Smooth muscle cell (in vitro differentiated cells): ENCODE data around the gene MDGA2. TPM values are rescaled to one million over a fixed set of nuclear protein-coding genes. Genes with fewer than 3 reads are reported as not detected.

Experiments used
- DNase-seq: peaks from one replicate; lab custom pipeline; 2025; ENCODE audit not compliant: unreplicated experiment; lab: John Stamatoyannopoulos, UW
- H2AFZ ChIP-seq: fragments of 200-600 bp; sonication (generic); 2 replicates; pipeline ENCODE4 v1.6.0; 2016; ENCODE audit warnings: antibody characterized with exemption, low read depth, mild to moderate bottlenecking
- H3F3A ChIP-seq: fragments of 200-600 bp; sonication (generic); 2 replicates; pipeline ENCODE4 v1.6.0; 2017; ENCODE audit warnings: antibody characterized with exemption, low read depth
- H3K27ac ChIP-seq: fragments of 200-600 bp; sonication (generic); 2 replicates; pipeline ENCODE4 v1.5.1; 2016; ENCODE audit warnings: low read depth, mild to moderate bottlenecking
- H3K27me3 ChIP-seq: fragments of 200-600 bp; sonication (generic); 2 replicates; pipeline ENCODE4 v1.6.1; 2016; ENCODE audit warnings: low read depth, mild to moderate bottlenecking
- H3K36me3 ChIP-seq: fragments of 200-600 bp; sonication (generic); 2 replicates; pipeline ENCODE4 v1.5.1; 2016; ENCODE audit warnings: low read depth
- H3K4me1 ChIP-seq: fragments of 200-600 bp; sonication (generic); 2 replicates; pipeline ENCODE4 v1.5.1; 2016; ENCODE audit warnings: low read depth
- H3K4me2 ChIP-seq: fragments of 200-600 bp; sonication (generic); 2 replicates; pipeline ENCODE4 v1.6.0; 2016; ENCODE audit warnings: mild to moderate bottlenecking
- H3K4me3 ChIP-seq: fragments of 200-600 bp; sonication (generic); 2 replicates; pipeline ENCODE4 v1.5.1; 2016; ENCODE audit warnings: mild to moderate bottlenecking
- H3K79me2 ChIP-seq: fragments of 200-600 bp; sonication (generic); 2 replicates; pipeline ENCODE4 v1.6.0; 2016; ENCODE audit warnings: low read depth, mild to moderate bottlenecking
- H3K9ac ChIP-seq: fragments of 200-600 bp; sonication (generic); 2 replicates; pipeline ENCODE4 v1.6.0; 2016; ENCODE audit warnings: low read depth
- H3K9me3 ChIP-seq: fragments of 200-600 bp; sonication (generic); replicated peaks from 2 replicates; pipeline ENCODE4 v1.5.1; 2016; ENCODE audit warnings: low read depth
- H4K20me1 ChIP-seq: fragments of 200-600 bp; sonication (generic); 2 replicates; pipeline ENCODE4 v1.6.0; 2016; ENCODE audit warnings: low read depth
- CTCF ChIP-seq: fragments of 200-600 bp; sonication (generic); IDR thresholded peaks from 2 replicates; pipeline ENCODE4 v1.5.1; 2017; ENCODE audit warnings: borderline replicate concordance, mild to moderate bottlenecking, antibody characterized with exemption; ENCODE audit not compliant: insufficient read depth, poor library complexity, severe bottlenecking
- WGBS: methylation state at CpG from one replicate; pipeline ENCODE4 v1.1.7; 2016; ENCODE audit warnings: low lambda C conversion rate; 5-methylcytosine and 5-hydroxymethylcytosine counted together
- polyA plus RNA-seq: library from polyadenylated mRNA; unstranded; fragments of >200 nt; fragmentation: Nextera tagmentation; extraction: Ambion mirVana; gene quantifications from 2 replicates; pipeline ENCODE4 v1.2.1, GENCODE V29; 2016
- total RNA-seq: library from RNA; depleted of rRNA; stranded (reverse); fragments of >200 nt; gene quantifications from 2 replicates; pipeline ENCODE4 v1.2.3, GENCODE V29; 2014

The MDGA2 gene
- total and polyA plus RNA-seq, 2 experiments from 2014 or later = 1.4 to 1.8 TPM

DNA sequence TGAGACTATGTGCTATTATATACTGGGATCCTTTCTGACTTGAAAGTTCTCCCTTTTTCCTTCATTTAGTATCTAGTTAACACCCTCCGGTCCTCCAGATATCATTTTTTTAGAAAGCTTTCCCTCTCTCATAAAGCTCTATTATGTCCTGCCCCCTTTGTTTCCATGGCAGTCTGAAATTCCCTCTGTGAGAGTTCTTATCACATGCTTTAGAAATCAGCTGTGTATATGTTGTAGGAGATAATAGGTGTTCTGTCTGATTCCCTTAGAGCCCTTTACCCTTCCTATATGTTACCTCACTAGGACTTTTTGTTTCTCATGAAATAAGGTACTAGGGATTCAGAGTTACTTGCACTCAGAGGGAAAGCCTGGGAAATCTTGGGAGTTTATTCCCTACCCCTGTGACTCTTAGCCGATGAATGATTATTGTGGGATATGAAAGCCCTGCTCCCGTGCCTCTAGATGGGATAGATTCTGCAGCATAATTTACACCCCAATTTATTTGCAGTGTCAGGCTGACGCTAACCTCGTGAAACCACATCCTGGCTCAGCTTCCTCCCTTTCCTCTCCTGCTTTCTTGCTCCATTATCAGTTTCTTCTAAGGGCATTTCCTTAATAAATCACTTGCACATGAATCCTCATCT lies 448.4 kb downstream of the MDGA2 start:
- Histone ChIP-seq H3K79me2 (no peaks in the 10 kb centered on the region), H2AFZ (peak overlapping the region; percentile 16), H3K36me3 (no peaks in the 10 kb centered on the region), H3K4me1 (no peaks in the 10 kb centered on the region), H3K9me3 (no peaks in the 10 kb centered on the region), H3K9ac (no peak overlapping the region), H3F3A (no peaks in the 10 kb centered on the region), H3K4me3 (no peak overlapping the region), H3K4me2 (peak overlapping the region; percentile 55), H3K27me3 (no peaks in the 10 kb centered on the region), H3K27ac (no peak overlapping the region), H4K20me1 (no peaks in the 10 kb centered on the region)
- no peak for DNase-seq
- TF ChIP-seq CTCF = no peak
- WGBS = 48% methylated on average over 5 of the region's 5 CpGs

- Histone ChIP-seq H3K4me1 (no peaks in the 10 kb centered on the region), H3K4me3 (no peak overlapping the region), H3K4me2 (no peak overlapping the region), H2AFZ (no peak overlapping the region), H3K9me3 (no peaks in the 10 kb centered on the region), H3F3A (no peaks in the 10 kb centered on the region), H3K79me2 (no peaks in the 10 kb centered on the region), H3K27ac (no peak overlapping the region), H3K36me3 (no peaks in the 10 kb centered on the region), H4K20me1 (no peaks in the 10 kb centered on the region), H3K9ac (no peak overlapping the region), H3K27me3 (no peaks in the 10 kb centered on the region)
- no peak for DNase-seq
- 90% methylated on average over 4 of the region's 4 CpGs for WGBS
- no peak for TF ChIP-seq CTCF
Observed at GRCh38 chr14:47223656-47224055, 451.7 kb downstream of the MDGA2 start.

DNA sequence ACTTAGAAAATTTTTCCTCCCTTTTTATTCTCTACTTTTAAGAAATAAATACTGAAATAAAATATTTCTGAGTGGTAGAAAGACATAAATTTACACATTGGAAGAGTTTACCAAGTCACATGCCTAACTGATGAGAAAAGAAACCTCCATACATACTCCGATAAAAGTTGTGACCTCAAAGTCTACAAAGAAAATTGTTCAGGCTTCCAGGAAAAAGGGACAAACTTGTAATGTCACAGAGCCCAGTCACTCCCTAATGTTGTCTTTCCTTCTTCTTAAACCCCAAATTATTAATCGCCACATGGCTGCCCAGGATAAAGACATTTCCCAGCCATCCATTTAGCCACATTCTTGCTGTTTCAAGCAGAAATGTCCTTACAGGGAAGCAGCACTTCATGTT lies 455.3 kb downstream of the MDGA2 start:
- no peak for DNase-seq
- Histone ChIP-seq H3K4me3 (no peak overlapping the region), H4K20me1 (no peaks in the 10 kb centered on the region), H3K36me3 (no peaks in the 10 kb centered on the region), H3K9ac (no peak overlapping the region), H3K27ac (no peak overlapping the region), H3K9me3 (no peaks in the 10 kb centered on the region), H3F3A (no peaks in the 10 kb centered on the region), H2AFZ (no peak overlapping the region), H3K4me1 (no peaks in the 10 kb centered on the region), H3K4me2 (peak overlapping the region; percentile 6), H3K79me2 (no peaks in the 10 kb centered on the region), H3K27me3 (no peaks in the 10 kb centered on the region)
- 74% methylated on average over 2 of the region's 2 CpGs for WGBS
- no peak for TF ChIP-seq CTCF

DNA sequence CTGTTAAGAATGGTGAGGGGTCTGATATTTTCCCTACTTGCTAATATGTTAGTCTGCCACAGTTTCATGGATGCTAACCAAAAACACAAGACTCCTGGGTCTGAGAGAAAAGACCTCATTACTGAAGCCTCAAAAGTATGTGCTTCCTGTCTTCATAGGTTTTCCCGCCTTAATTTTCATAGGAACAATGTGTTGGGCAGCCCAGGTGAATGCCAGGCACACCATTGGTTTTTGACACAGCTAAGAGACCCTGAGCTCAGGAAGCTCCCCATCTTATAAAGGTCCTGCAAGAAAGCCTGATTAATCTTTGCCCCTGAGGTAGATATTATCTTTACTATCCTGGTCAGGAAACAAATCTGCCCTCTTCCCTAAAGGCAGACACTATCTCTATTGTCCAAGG lies 464.1 kb downstream of the MDGA2 start:
- WGBS = 93% methylated on average over 1 of the region's 1 CpG
- no peaks in the 10 kb centered on the region for H3K79me2 ChIP-seq

More for the DNA sequence above, 464.1 kb downstream of the MDGA2 start:
- H3K4me2 ChIP-seq = no peak overlapping the region
- H3K9me3 ChIP-seq = no peaks in the 10 kb centered on the region
- H3K27me3 ChIP-seq = no peaks in the 10 kb centered on the region
- TF ChIP-seq CTCF = no peak
- no peak overlapping the region for H3K9ac ChIP-seq
- no peaks in the 10 kb centered on the region for H3F3A ChIP-seq
- no peaks in the 10 kb centered on the region for H3K36me3 ChIP-seq
- H2AFZ ChIP-seq = no peak overlapping the region
- H3K27ac ChIP-seq = no peak overlapping the region
- no peaks in the 10 kb centered on the region for H3K4me1 ChIP-seq
- H4K20me1 ChIP-seq = no peaks in the 10 kb centered on the region
- H3K4me3 ChIP-seq = no peak overlapping the region
- DNase-seq = no peak
